ENCODE measurements around the gene ELOVL5.

- TF ChIP-seq RAD21 (conservative IDR thresholded peaks at IDR 0.05): no peak
- TF ChIP-seq TAF1 (IDR thresholded peaks at IDR 0.05; ENCODE audit: low read depth): no peak
- no peak for TF ChIP-seq EP300 (conservative IDR thresholded peaks at IDR 0.05; ENCODE audit: poor library complexity, severe bottlenecking)
- no peak for TF ChIP-seq CTCF (IDR thresholded peaks at IDR 0.05; ENCODE audit: poor library complexity, severe bottlenecking)
- no peak for TF ChIP-seq SMC3 (conservative IDR thresholded peaks at IDR 0.05; ENCODE audit: poor library complexity)
- no peak for TF ChIP-seq POLR2AphosphoS5 (IDR thresholded peaks at IDR 0.05)
Observed at GRCh38 chr6:53236241-53236640, 112.5 kb downstream of the ELOVL5 start.

Measured in neural cell (in vitro differentiated cells).